Measurements from ENCODE around the gene CHDH.

The CHDH gene

GRCh38 chr3:53798144-53798543, 48.1 kb downstream of the CHDH start:
- FAIRE-seq (no peak), DNase-seq (ENCODE audit: insufficient read length, low spot score) (no peak)
- no peak for TF ChIP-seq CTCF (IDR thresholded peaks at IDR 0.05; ENCODE audit: insufficient read depth, missing control alignments)

DNA sequence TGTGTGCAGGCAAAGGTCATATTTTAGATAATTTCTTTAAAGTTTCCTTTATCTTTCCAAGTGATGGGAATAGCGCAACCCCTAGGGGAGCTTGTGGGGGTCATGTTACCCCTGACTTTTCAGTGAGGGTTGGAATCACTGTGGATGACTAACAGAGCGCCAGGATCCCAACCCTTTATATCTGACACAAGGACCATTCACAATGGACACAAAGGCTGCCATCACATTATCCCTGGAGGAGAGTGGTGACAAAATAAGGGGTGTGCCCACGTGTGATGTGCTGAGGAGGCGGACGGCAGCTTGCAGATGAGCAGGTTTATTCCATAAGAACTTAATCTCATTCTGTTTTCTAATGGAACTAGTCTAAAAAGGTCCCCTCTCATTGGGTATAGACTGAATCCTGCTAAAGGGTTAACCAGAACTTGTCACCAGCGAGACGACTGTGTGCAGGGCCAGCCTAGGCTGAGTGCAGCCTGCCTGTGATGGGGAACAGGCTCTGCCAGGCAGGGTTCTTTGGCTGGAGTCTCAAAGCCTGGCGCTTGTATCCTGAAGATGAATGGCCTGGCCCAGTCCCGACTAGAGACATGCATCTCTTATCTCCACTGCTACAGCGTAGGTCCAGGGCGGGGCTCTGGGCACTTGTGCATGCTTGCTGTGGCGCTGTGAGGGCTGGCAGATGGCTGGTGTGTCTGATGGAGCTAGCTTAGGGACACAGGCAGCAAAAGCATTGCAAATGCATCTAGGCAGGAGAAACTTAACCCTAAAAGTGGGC, 50.2 kb downstream of the CHDH start:
- no peak for TF ChIP-seq CTCF (IDR thresholded peaks at IDR 0.05; ENCODE audit: insufficient read depth, missing control alignments)
- peak; percentile 66 for DNase-seq (ENCODE audit: insufficient read length, low spot score)
- no peak for FAIRE-seq

DNA sequence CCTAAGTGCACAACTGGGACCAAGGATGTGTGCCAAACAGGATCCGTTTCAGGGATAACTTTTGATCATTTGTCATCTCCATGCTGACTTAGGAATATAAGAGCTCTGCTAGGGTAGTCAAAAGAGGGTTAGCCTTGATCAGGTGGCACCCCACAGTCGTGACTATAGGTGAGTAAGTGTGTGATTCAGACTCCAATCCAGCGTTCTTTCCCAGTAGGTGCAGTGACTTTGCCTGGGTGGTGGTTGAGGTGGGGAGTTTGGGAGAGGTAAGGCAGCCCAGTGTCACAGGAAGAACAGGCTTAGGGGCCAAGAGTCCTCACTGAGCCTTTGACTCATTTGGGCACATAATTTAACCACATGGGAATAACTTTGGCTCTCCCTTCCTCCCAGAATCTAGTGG, 51.0 kb downstream of the CHDH start:
- TF ChIP-seq CTCF (IDR thresholded peaks at IDR 0.05; ENCODE audit: insufficient read depth, missing control alignments), result no peak
- no peak for FAIRE-seq
- DNase-seq (ENCODE audit: insufficient read length, low spot score), result no peak

DNA sequence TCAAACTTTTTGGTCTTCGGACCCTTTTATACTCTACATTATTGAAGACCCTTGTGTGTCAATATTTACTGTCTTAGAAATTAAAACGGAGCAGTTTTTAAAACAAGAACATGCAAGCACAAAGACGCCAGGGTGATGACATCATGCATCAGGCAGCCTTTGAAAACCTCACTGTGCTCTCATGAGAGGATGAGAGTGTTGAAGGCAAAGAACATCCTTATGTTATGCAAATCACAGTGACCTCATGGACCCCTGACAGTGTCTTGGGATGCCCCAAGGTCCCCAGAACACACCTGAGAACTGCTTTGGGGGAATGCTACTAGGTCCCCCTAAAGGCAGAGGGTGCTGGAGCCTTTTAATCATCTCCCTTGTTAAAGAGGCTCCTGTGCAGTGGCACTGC, 51.6 kb downstream of the CHDH start:
- no peak for FAIRE-seq
- no peak for TF ChIP-seq CTCF (IDR thresholded peaks at IDR 0.05; ENCODE audit: insufficient read depth, missing control alignments)
- no peak for DNase-seq (ENCODE audit: insufficient read length, low spot score)

DNA sequence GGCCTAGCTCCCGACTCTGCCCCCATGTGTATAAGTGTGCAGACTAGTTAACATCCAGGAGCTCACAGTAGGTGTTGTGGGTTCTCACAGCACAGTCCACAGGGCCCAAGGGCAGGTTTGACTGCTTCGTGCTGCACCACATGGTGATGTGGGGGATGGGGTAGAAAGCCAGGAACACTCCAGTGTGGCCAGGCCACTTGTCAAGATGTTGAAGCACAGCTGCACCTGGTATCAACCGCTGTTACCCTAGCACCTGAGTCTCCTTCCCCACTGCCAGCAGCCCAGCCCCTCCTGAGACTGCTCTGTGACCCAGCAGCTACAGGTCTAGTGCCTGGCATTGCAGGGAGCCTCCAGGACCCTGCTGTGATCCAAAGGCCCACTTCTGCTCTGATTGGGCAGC, 53.4 kb downstream of the CHDH start:
- TF ChIP-seq CTCF (IDR thresholded peaks at IDR 0.05; ENCODE audit: insufficient read depth, missing control alignments), result no peak
- no peak for FAIRE-seq
- no peak for DNase-seq (ENCODE audit: insufficient read length, low spot score)

DNA sequence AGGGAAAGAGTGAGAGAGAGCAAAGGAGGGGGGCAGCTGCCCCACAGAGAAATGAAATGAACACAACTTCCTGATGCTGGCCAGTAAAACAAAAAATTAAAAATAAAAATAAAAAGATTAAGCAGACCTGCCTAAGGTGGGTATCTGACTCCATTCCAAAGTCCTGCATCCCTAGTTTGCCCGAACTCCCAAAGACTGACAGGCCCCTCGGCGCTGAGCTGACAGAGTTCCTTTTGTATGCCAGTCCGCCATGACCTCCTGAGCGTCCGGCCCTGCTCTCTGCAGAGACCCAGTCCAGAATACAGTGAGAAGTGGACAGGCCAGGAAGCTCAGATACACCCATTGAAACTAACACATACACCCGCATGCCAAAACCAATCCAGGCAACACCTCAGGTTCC, 54.9 kb downstream of the CHDH start:
- no peak for DNase-seq (ENCODE audit: insufficient read length, low spot score)
- TF ChIP-seq CTCF (IDR thresholded peaks at IDR 0.05; ENCODE audit: insufficient read depth, missing control alignments), result no peak
- no peak for FAIRE-seq

- FAIRE-seq, result no peak
- no peak for TF ChIP-seq CTCF (IDR thresholded peaks at IDR 0.05; ENCODE audit: insufficient read depth, missing control alignments)
- no peak for DNase-seq (ENCODE audit: insufficient read length, low spot score)
Observed at GRCh38 chr3:53790470-53790869, 55.7 kb downstream of the CHDH start.

Data from D721Med (cell line).